HG03097 (cell line): ENCODE measurements around the gene BRME1.
"Not testable (repeated sequence)": the region's sequence is repeated elsewhere in the genome, so short reads cannot be mapped to it uniquely, and the experiment has no call there.

Experiments used
- ATAC-seq: cut with Tn5 transposase; IDR thresholded peaks from one replicate; pipeline ENCODE4 v1.9.1; 2021; ENCODE audit not compliant: unreplicated experiment, low FRiP score

Gene BRME1

GRCh38 chr19:13929340-13929739 is 23.4 kb upstream of the BRME1 start:
- no peak for ATAC-seq

GRCh38 chr19:13926715-13927114 is 20.8 kb upstream of the BRME1 start:
- no peak for ATAC-seq

DNA sequence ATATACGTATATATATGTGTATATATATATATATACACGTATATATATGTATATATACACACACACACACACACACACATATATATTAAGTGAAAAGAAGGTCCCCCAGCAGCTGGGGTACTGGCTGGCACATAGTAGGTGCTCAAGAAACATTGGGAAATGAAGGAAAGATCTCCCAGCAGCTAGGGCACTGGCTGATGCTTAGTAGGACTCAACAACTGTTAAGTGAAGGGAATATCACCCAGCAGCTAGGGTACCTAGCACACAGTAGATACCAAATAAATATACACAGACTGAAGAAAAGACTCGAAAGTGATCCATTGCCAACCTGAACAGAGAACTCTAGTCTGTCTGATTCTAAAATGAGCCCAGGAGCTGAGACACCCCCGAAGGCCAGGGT is 20.1 kb upstream of the BRME1 start:
- ATAC-seq: no peak

DNA sequence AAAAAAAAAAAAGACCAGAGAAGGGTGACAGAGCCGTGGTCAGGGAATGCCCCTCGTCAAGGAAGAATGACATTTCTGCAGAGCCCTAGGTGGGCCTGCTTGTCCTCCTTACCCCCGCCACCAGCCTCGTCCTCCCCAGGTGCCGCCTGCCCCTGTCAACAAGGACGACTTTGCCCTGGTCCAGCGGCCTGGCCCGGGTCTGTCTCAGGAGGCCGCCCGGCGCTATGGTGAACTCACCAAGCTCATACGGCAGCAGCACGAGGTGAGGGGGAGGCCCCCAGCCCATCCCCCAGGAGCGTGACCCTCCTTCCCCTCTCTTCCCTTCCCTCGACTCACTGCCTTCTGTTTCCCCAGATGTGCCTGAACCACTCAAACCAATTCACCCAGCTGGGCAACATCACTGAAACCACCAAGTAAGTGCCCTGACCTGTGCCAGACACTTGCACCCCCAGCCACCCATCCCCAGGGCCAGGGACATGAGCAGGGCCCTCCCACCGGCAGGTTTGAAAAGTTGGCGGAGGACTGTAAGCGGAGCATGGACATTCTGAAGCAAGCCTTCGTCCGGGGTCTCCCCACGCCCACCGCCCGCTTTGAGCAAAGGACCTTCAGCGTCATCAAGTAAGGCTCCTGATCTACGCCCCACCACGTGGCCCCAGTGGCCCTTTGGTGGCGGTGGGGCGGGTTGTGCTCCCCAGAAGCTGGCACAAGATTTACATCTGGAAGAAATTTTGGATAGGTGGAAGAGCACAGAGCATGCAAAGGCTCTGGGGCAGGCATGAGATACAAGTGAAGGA is 17.5 kb upstream of the BRME1 start:
- ATAC-seq: no peak

- not testable (repeated sequence) for ATAC-seq
Measured at GRCh38 chr19:13922118-13922517, 16.2 kb upstream of the BRME1 start.

DNA sequence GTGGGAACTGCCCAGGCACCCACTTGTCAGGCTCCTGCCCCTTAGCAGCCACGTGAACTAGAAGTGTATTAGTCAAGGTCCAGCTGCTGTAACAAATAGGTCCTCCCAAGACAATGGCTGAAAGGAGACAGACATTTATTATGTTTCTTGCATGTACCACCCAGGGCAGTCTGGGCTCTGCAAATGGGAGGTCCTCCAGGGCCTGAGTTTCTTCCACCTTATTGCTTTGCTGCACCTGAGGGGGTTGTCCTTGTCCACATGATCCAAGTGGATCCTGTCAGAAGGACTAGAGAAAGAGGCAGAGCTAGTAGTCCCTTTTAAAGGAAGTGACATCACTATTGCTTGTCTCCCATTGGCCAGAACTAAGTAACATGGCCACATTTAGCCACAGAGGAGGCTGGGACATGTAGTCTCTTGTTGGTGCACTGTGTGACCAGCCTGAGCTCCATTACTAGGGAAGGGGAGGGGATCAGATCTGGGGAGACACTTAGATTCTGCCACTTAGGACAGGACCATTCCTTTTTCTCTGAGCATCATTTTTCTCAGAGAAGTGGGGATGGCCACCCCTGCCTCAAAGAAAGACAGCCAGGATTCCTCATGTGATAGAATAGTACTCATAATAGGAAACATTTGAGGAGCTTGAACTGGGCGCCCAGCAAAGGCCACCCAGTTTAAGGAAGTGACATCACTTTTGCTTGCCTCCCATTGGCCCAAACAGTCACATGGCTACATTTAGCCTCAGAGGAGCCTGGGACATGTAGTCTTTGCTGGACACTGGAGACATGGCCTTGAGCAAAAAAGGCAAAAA is 15.2 kb upstream of the BRME1 start:
- no peak for ATAC-seq

- no peak for ATAC-seq
Measured at GRCh38 chr19:13920524-13920923, 14.6 kb upstream of the BRME1 start.

DNA sequence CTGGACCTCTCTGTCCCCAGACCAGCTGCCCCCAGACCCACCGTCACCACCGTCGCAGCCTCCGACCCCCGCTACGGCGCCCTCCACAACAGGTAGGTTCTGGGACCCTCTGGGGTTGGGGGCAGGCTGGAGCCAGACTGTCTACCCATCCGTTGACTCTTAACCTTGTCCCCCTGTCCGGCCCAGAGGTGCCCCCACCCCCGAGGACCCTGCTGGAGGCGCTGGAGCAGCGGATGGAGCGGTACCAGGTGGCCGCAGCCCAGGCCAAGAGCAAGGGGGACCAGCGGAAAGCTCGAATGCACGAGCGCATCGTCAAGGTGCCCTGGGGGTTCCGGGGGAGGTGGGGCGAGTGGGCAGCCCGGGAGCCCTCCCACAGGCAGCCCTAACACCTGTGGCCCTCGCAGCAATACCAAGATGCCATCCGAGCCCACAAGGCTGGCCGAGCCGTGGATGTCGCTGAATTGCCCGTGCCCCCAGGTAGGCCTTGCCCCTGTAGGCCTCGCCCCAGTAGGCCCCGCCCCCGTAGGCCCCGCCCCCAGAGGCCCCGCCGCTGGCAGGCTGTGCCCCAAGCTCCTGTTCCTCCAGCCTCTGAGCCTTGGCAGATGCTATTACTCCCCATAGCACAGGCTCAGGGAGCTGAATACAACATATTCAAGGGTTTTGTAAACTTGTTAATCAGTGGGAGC is 13.0 kb upstream of the BRME1 start:
- ATAC-seq: no peak

DNA sequence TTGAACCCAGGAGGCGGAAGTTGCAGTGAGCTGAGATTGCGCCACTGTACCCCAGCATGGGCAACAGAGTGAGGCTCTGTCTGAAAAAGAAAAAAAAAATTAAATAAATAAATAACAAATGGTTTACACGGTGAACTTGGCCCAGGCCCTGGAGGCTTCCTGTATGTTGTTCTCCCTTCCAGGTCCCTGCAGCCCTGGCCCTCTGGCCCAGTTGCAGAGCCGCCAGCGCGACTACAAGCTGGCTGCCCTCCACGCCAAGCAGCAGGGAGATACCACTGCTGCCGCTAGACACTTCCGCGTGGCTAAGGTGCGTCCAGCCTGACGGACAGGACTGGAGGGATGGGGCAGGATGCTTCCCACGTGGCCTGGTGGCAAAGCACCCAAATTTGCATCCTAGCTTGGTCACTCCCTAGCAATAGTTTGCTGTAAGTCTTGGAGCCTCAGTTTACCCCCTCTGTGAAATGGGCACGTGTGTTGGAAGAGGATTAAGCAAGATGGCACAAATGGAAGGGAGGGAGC is 12.0 kb upstream of the BRME1 start:
- no peak for ATAC-seq

- ATAC-seq: no peak
Measured at GRCh38 chr19:13914777-13915176, 8.9 kb upstream of the BRME1 start.

GRCh38 chr19:13913352-13913751 is 7.4 kb upstream of the BRME1 start:
- no peak for ATAC-seq

- ATAC-seq: no peak
Measured at GRCh38 chr19:13909430-13909829, 3.5 kb upstream of the BRME1 start.

- ATAC-seq: no peak
Measured at GRCh38 chr19:13908674-13909073, 2.8 kb upstream of the BRME1 start.

GRCh38 chr19:13906910-13907309 is 993 bp upstream of the BRME1 start:
- no peak for ATAC-seq

DNA sequence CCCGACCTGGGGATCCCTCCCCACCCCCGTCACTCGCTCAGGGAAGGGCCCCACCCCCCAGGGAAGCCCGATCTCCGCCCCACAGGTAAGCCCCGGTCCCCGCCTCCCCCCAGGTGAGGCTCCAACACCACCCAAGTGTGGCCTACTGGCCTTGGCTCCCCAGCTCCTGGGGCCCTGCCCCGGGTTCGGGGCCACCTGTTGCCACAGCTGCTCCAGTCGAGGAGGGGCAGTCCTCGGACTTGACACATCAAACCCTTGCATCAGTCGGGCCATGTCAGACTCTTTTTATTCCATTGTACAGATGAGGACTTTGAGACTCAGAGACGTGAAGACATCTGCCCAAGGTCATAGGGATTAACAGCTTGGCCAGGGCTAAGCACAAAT is 596 bp upstream of the BRME1 start:
- peak; percentile 12 for ATAC-seq

DNA sequence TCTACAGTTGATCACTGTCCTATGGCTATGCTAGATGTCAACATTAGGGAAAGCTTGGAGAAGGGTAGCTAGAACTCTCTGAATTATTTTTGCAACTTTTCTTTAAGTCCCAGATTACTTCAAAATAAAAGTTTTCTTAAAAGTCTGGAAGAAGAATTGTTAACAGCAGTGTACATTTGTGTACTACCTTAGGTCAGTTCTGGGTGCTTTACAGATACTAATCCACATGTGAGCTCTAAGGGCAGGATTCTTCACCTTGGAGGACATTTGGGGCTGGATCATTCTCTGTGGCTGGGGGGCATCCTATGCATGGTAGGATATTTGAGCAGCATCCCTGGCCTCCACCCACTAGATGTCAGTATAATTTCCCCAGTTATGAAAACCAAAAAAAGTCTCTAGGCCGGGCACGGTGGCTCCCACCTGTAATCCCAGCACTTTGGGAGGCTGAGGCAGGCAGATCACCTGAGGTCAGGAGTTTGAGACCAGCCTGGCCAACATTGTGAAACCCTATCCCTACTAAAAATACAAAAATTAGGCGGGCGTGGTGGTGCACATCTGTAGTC is 2.8 kb downstream of the BRME1 start:
- ATAC-seq: no peak

DNA sequence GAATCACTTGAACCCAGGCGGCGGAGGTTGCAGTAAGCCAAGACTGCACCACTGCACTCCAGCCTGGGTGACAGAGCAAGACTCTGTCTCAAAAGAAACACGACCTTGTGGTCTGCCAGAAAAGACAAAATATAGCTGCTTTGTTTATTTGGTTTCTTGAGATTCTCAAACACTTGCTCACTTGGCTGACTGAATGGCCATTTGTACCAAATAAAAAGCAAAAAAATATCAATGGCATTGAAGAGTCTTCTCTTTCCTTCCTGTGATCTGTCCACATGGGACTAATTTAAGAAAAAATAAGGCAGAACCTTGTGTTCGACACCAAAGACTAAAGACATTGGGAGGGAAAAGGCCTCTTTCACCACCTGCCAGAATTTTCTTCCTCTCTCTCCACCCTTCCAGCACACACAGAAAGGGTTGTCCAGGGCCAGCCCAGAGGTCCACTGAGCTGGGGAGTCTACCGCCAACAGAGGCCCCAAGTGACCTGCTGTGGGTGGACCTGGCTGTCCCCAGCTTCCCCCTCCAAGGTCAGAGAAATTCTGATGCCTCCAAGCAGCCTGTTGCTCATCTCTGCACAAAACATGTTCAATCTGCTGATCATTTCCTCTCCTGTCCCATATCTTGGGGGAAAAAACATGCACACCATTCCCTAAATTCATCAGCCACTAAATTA is 5.9 kb downstream of the BRME1 start:
- no peak for ATAC-seq

DNA sequence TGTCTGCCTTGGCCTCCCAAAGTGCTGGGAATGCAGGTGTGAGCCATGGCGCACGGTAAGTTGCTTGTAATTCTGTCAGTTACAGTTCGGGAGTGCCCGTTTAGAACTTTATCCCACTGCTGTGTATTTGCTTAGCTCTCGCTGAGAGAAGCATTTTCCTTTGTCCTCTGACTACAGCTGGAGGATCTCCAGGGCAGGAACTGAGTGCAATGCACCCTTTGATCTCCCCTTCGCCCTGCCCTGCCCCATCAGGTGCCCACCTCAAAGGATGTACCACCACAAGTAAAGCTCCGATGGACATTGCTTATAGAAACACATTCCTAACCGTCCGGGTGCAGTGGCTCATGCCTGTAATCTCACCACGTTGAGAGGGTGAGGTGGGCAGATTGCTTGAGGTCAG is 6.5 kb downstream of the BRME1 start:
- no peak for ATAC-seq

- no peak for ATAC-seq
Measured at GRCh38 chr19:13896227-13896626, 9.7 kb downstream of the BRME1 start.

DNA sequence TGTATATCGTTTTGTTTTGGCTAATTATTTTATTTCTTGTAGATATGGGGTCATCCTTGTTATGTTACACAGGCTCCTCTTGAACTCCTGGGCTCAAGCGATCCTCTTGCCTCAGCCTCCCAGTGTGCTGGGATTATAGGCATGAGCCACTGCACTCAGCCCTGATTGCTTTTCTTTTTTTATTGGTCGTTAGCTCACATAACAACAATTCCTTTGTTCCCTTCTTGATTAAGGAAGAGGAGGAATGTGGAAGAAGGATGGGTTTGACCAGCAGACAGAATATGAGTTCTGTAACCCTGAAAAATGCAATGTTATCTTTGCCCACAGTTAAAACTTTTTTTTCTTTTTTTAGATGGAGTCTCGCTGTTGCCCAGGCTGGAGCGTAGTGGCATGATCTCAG is 11.4 kb downstream of the BRME1 start:
- ATAC-seq: no peak
